ENCODE data around the gene CC2D2B. TPM values are rescaled to one million over a fixed set of nuclear protein-coding genes. Genes with fewer than 3 reads are reported as not detected.

CC2D2B gene
- total and polyA plus RNA-seq, 2 of the 13 experiments (the other 11 are each of a cell fraction or from before 2014, with no cell fraction given): 0.20 TPM; not detected in 1

- TF ChIP-seq ZNF121 (CRISPR knock-in tag; IDR thresholded peaks at IDR 0.05) (no peak), MLLT10 (CRISPR knock-in tag; IDR thresholded peaks at IDR 0.05) (no peak), TFDP1 (CRISPR knock-in tag; IDR thresholded peaks at IDR 0.05; ENCODE audit: borderline replicate concordance) (peak; percentile 82), CBFB (CRISPR knock-in tag; IDR thresholded peaks at IDR 0.05) (peak; percentile 25; the same call in 1 of the 2 replicates), ZNF30 (CRISPR knock-in tag; IDR thresholded peaks at IDR 0.05) (no peak; the same call in 1 of the 2 replicates), TFE3 (CRISPR knock-in tag; IDR thresholded peaks at IDR 0.05) (peak; percentile 44; the same call in 1 of the 2 replicates), ZNF557 (CRISPR knock-in tag; IDR thresholded peaks at IDR 0.05) (0 out of 2 replicates have a peak, but pooled peaks have one; percentile 50), MED13 (CRISPR knock-in tag; IDR thresholded peaks at IDR 0.05) (no peak), SRSF9 (IDR thresholded peaks at IDR 0.05; ENCODE audit: borderline replicate concordance, insufficient read depth, low read depth, low read length, poor library complexity, severe bottlenecking) (no peak), ZNF773 (CRISPR knock-in tag; IDR thresholded peaks at IDR 0.05; ENCODE audit: borderline replicate concordance) (no peak; the same call in 1 of the 2 replicates), ZNF740 (CRISPR knock-in tag; IDR thresholded peaks at IDR 0.05) (no peak), NFE2 (CRISPR knock-in tag; IDR thresholded peaks at IDR 0.05) (no peak), FOXK1 (CRISPR knock-in tag; IDR thresholded peaks at IDR 0.05; ENCODE audit: borderline replicate concordance, low read depth) (no peak), ATF5 (CRISPR knock-in tag; IDR thresholded peaks at IDR 0.05; ENCODE audit: low read depth) (no peak), ZNF354B (CRISPR knock-in tag; IDR thresholded peaks at IDR 0.05) (0 out of 2 replicates have a peak, but pooled peaks have one; percentile 73), NFYB (CRISPR knock-in tag; IDR thresholded peaks at IDR 0.05) (no peak; the same call in 1 of the 2 replicates), ZBED4 (CRISPR knock-in tag; IDR thresholded peaks at IDR 0.05; ENCODE audit: borderline replicate concordance) (no peak), GFI1 (CRISPR knock-in tag; IDR thresholded peaks at IDR 0.05; ENCODE audit: borderline replicate concordance) (no peak; the same call in none of the 2 replicates), ZNF501 (CRISPR knock-in tag; IDR thresholded peaks at IDR 0.05) (peak; percentile 94), RFX5 (IDR thresholded peaks at IDR 0.05; ENCODE audit: low read depth, low read length) (no peak), BRD4 (CRISPR knock-in tag; IDR thresholded peaks at IDR 0.05) (no peak), ZNF3 (CRISPR knock-in tag; IDR thresholded peaks at IDR 0.05) (no peak), GATAD1 (CRISPR knock-in tag; IDR thresholded peaks at IDR 0.05) (peak; percentile 81)
These were observed at the start of gene CC2D2B (continued) for GRCh38 chr10:95907456-95908253.
